Osteoblast (primary cell): ENCODE measurements around the gene BTBD17. TPM values are rescaled to one million over a fixed set of nuclear protein-coding genes. Genes with fewer than 3 reads are reported as not detected.

Experiments used
- DNase-seq: peaks from one replicate; pipeline ENCODE4 v3.0.0; 2011; ENCODE audit warnings: low spot score, mixed read lengths; ENCODE audit not compliant: insufficient read length; ENCODE audit errors: missing footprints
- H2AFZ ChIP-seq: 2 replicates; pipeline ENCODE4 v1.6.0; 2011; ENCODE audit warnings: mild to moderate bottlenecking, low read length
- H3K27ac ChIP-seq: 2 replicates; pipeline ENCODE4 v1.5.1; 2011; ENCODE audit warnings: mild to moderate bottlenecking, low read depth, low read length, moderate library complexity
- H3K27me3 ChIP-seq: 2 replicates; pipeline ENCODE4 v1.6.0; 2012; ENCODE audit warnings: mild to moderate bottlenecking, control low read depth, inconsistent platforms, low read length, moderate library complexity; ENCODE audit not compliant: insufficient read depth
- H3K36me3 ChIP-seq: 2 replicates; pipeline ENCODE4 v1.5.1; 2011; ENCODE audit warnings: mild to moderate bottlenecking, low read length, control low read depth, moderate library complexity; ENCODE audit not compliant: insufficient read depth
- H3K4me1 ChIP-seq: 2 replicates; pipeline ENCODE4 v1.5.1; 2011; ENCODE audit warnings: mild to moderate bottlenecking, low read length, control low read depth, moderate library complexity; ENCODE audit not compliant: insufficient read depth
- H3K4me2 ChIP-seq: 2 replicates; pipeline ENCODE4 v1.6.0; 2011; ENCODE audit warnings: mild to moderate bottlenecking, low read length; ENCODE audit not compliant: insufficient read depth
- H3K4me3 ChIP-seq: fragments of 200-600 bp; sonication (generic); 3 replicates; pipeline ENCODE4 v1.5.1; 2012; ENCODE audit warnings: mild to moderate bottlenecking, low read length, inconsistent platforms; ENCODE audit not compliant: insufficient read depth
- H3K79me2 ChIP-seq: 2 replicates; pipeline ENCODE4 v1.6.0; 2012; ENCODE audit warnings: mild to moderate bottlenecking, low read length, control low read depth, inconsistent platforms; ENCODE audit not compliant: insufficient read depth
- H3K9me3 ChIP-seq: 2 replicates; pipeline ENCODE4 v1.5.1; 2011; ENCODE audit warnings: low read depth, low read length, control low read depth
- H4K20me1 ChIP-seq: 2 replicates; pipeline ENCODE4 v1.6.0; 2012; ENCODE audit warnings: mild to moderate bottlenecking, low read length, control low read depth; ENCODE audit not compliant: insufficient read depth
- CTCF ChIP-seq: IDR thresholded peaks from 2 replicates; pipeline ENCODE4 v1.5.1; 2011; ENCODE audit warnings: mild to moderate bottlenecking, low read depth, low read length, moderate library complexity; ENCODE audit errors: extremely low read depth
- total RNA-seq: library from RNA; depleted of rRNA; stranded (reverse); fragments of >200 nt; gene quantifications from 2 replicates; pipeline ENCODE4 v1.2.3, GENCODE V29; 2012

Gene BTBD17
- total RNA-seq, 1 donor, result not detected

GRCh38 chr17:74374858-74375257 is 13.2 kb upstream of the BTBD17 start:
- no peak for TF ChIP-seq CTCF
- Histone ChIP-seq H3K36me3 (no peaks in the 10 kb centered on the region), H2AFZ (no peak overlapping the region), H4K20me1 (no peaks in the 10 kb centered on the region), H3K79me2 (no peaks in the 10 kb centered on the region), H3K4me2 (no peak overlapping the region), H3K4me1 (peaks cover 4% of the 10 kb centered on the region), H3K27ac (no peak overlapping the region), H3K27me3 (no peaks in the 10 kb centered on the region), H3K9me3 (no peaks in the 10 kb centered on the region), H3K4me3 (no peak overlapping the region)
- DNase-seq, result peak; percentile 51

GRCh38 chr17:74373838-74374606 is 12.4 kb upstream of the BTBD17 start:
- Histone ChIP-seq H2AFZ (no peak overlapping the region), H3K79me2 (no peaks in the 10 kb centered on the region), H3K27me3 (no peaks in the 10 kb centered on the region), H3K4me1 (no peaks in the 10 kb centered on the region), H3K36me3 (no peaks in the 10 kb centered on the region), H3K4me2 (no peak overlapping the region), H3K27ac (no peak overlapping the region), H3K9me3 (no peaks in the 10 kb centered on the region), H4K20me1 (no peaks in the 10 kb centered on the region), H3K4me3 (no peak overlapping the region)
- DNase-seq, result peak; percentile 87
- TF ChIP-seq CTCF, result no peak

- H4K20me1 ChIP-seq, result no peaks in the 10 kb centered on the region
Measured at GRCh38 chr17:74372426-74372825, 10.8 kb upstream of the BTBD17 start.

More at GRCh38 chr17:74372426-74372825, 10.8 kb upstream of the BTBD17 start:
- Histone ChIP-seq H3K27ac (no peak overlapping the region), H3K4me3 (no peak overlapping the region), H3K4me2 (no peak overlapping the region), H2AFZ (no peak overlapping the region), H3K27me3 (no peaks in the 10 kb centered on the region), H3K79me2 (no peaks in the 10 kb centered on the region), H3K4me1 (no peaks in the 10 kb centered on the region), H3K9me3 (no peaks in the 10 kb centered on the region), H3K36me3 (no peaks in the 10 kb centered on the region)
- no peak for DNase-seq
- TF ChIP-seq CTCF, result no peak
